NCI-H345 treated with DMSO at 0.1 percent for 48 hours (cell line): ENCODE results near the gene FNBP1.
A peak's percentile ranks its signal among the peaks of the same experiment; 100 is the strongest.

ENCODE experiments used
- DNase-seq: peaks from one replicate; lab custom pipeline; 2025; ENCODE audit not compliant: unreplicated experiment; lab: John Stamatoyannopoulos, UW

FNBP1 gene

GRCh38 chr9:129863059-129863690, 179.8 kb downstream of the FNBP1 start:
- DNase-seq: no peak

GRCh38 chr9:129861447-129861827, 181.6 kb downstream of the FNBP1 start:
- no peak for DNase-seq

- no peak for DNase-seq
Measured at GRCh38 chr9:129860653-129861446, 182.1 kb downstream of the FNBP1 start.

- no peak for DNase-seq
Measured at GRCh38 chr9:129858167-129858962, 184.6 kb downstream of the FNBP1 start.

- DNase-seq: no peak
Measured at GRCh38 chr9:129857207-129857606, 185.8 kb downstream of the FNBP1 start.

GRCh38 chr9:129854588-129855110, 188.3 kb downstream of the FNBP1 start:
- no peak for DNase-seq

GRCh38 chr9:129853614-129854013, 189.4 kb downstream of the FNBP1 start:
- DNase-seq: no peak

GRCh38 chr9:129852579-129852978, 190.4 kb downstream of the FNBP1 start:
- DNase-seq: no peak

GRCh38 chr9:129851821-129852220, 191.2 kb downstream of the FNBP1 start:
- no peak for DNase-seq

- DNase-seq: no peak
Measured at GRCh38 chr9:129850821-129851550, 192.0 kb downstream of the FNBP1 start.

- DNase-seq: no peak
Measured at GRCh38 chr9:129849901-129850300, 193.1 kb downstream of the FNBP1 start.

- no peak for DNase-seq
Measured at GRCh38 chr9:129848712-129849441, 194.1 kb downstream of the FNBP1 start.

- DNase-seq: no peak
Measured at GRCh38 chr9:129845373-129845772, 197.6 kb downstream of the FNBP1 start.

GRCh38 chr9:129841071-129841470, 201.9 kb downstream of the FNBP1 start:
- DNase-seq: no peak

GRCh38 chr9:129840034-129840433, 203.0 kb downstream of the FNBP1 start:
- DNase-seq: peak; percentile 95

GRCh38 chr9:129839324-129840023, 203.5 kb downstream of the FNBP1 start:
- no peak for DNase-seq

GRCh38 chr9:129838707-129839259, 204.2 kb downstream of the FNBP1 start:
- no peak for DNase-seq
